Transverse colon (tissue), 4 donors: ENCODE measurements around the gene ZNF236.

Source experiments
- CTCF ChIP-seq, 5 experiments: fragments of 200-600 bp in 3 of 5; fragments of 450-650 bp in 2 of 5; sonication (generic) in 3 of 5; IDR thresholded peaks; 1 replicate in 2 of 5; 2 replicates in 3 of 5; pipeline ENCODE4 v1.5.1; 2016 to 2017; ENCODE audit warnings: antibody characterized with exemption in 5 of 5, inconsistent platforms in 3 of 5, mild to moderate bottlenecking in 2 of 5, moderate library complexity in 1 of 5
- EP300 ChIP-seq: sonication (generic); formaldehyde crosslinking; IDR thresholded peaks from one replicate; pipeline ENCODE4 v1.6.1; 2017; ENCODE audit warnings: antibody characterized with exemption, low read depth
- POLR2A ChIP-seq: fragments of 450-650 bp; IDR thresholded peaks from one replicate; pipeline ENCODE4 v1.6.1; 2016; ENCODE audit warnings: antibody characterized with exemption, mild to moderate bottlenecking, moderate library complexity
- POLR2AphosphoS5 ChIP-seq, 3 donors: sonication (generic); formaldehyde crosslinking; IDR thresholded peaks; one replicate each; pipeline ENCODE4 v1.6.1; 2016; ENCODE audit warnings: antibody characterized with exemption in 3 of 3

- TF ChIP-seq CTCF (IDR thresholded peaks at IDR 0.05) (no peak), POLR2A (no peak), EP300 (no peak), POLR2AphosphoS5 (IDR thresholded peaks at IDR 0.05) (no peak)
Measured at GRCh38 chr18:76847916-76848315, 25.6 kb downstream of the ZNF236 start.
